NCI-H526 treated with DMSO at 0.1 percent for 48 hours (cell line): Measurements from ENCODE around the gene SLFN14.
"Not testable (repeated sequence)": the region's sequence is repeated elsewhere in the genome, so short reads cannot be mapped to it uniquely, and the experiment has no call there.

Experiments used
- DNase-seq: peaks from one replicate; lab custom pipeline; 2025; lab: John Stamatoyannopoulos, UW

Gene SLFN14

DNA sequence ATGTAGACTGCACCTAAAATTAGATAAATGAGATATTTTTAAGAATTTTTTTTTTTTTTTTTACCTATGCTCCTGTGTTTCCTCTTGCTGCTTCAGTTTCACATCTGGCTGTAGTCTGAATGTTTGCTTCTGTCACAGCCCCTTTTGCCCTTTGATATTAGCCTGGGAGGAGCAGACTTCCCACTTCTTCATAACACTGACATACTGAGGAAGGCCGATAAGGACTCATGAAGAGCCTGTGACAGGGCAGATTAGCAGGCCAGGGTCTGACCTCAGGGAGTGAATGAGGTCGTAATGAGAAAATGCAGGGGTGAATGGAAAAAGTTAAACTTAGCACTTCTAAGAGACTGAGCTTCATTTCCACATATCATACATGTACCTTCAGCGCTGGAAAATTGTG lies at the start of gene SLFN14:
Gene SLFN14, minus strand, starts transcription at position 117 of the 400 bp plus-strand sequence. CDS start 2,757 bp downstream, outside the sequence.
- DNase-seq: no peak

DNA sequence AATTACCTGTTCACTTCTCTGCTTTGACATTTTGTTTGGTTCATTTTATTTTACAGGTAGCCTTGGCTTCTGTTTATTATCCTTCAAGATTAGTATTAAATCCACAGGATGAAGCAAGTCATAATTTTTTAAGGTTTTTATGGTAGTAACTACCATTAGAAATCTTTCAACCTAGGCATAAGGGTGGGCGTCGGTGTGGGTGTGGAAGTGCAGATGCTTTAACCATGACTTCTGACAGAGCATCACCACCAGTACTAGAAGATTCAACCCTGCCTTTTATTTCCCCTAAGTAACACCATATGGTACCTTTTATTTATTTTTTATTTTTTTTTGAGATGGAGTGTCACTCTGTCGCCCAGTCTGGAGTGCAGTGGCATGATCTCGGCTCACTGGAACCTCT lies 49.2 kb upstream of the SLFN14 start:
- DNase-seq: no peak

DNA sequence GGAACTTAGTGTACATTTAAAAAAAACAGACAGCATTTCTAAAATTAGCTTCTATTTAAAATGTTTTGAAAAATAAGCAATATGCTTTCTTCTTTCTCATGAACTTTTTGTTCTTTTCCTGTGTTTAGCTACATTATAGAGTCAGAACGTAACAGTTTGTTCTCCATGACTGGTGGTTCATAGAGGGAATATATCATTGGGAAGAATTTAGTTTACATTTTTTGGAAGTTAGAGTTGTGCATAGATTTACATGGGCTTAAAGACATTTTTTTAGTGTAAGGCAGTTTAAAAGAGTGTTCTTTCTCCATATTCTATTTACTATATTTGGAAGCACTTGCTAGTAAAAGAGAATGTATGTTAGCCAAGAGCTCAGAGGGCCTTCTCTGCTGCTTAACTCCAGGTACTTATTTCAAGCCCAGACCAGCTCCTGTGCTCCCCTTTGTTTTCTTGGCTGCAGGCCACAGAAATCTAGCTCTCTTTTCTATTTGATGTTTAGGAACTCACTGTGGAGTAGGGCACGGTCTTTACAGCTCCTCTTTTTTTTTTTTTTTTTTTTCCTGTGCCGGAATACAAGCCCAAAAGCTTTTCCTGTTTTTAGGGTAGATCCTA lies 46.7 kb upstream of the SLFN14 start:
- no peak for DNase-seq

DNA sequence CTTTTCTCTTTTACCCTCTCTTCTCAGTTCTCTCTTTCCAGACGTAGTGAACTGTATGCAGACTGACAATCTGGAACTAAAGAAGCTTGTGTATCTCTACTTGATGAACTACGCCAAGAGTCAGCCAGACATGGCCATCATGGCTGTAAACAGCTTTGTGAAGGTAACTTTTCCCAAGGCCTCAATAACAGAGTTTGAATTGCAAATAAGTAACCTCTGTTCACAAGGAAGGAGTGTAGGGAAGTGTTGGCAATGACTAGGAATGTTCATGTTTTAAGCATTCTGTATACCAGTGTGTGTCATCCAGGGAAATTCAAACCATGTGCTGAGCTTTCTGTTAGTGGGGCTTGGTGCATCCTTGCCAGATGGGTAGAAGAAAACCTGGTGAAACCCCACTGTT lies 45.1 kb upstream of the SLFN14 start:
- peak; percentile 9 for DNase-seq

GRCh38 chr17:35603674-35604073 lies 43.1 kb upstream of the SLFN14 start:
- no peak for DNase-seq

DNA sequence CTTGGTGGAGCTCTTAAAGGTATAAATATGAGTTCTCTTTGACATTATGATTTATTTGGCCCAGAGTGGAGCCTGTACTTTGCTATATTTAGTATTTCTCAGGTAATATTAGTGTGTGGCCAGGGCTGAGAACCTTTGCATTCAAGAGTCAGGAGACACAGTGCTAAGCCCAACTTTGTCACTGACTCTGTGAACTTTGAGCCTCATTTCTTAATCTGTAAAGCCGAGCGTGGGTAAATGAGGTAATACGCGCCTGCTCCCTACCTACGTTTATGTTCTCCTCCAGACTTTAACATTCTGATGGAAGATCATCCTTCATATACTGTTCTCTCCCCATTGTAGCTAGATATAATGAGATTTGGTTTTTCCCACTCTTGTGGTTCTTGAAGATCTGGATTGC lies 37.0 kb upstream of the SLFN14 start:
- DNase-seq: no peak

GRCh38 chr17:35596530-35597233 lies 36.1 kb upstream of the SLFN14 start:
- DNase-seq: no peak

GRCh38 chr17:35596072-35596471 lies 35.5 kb upstream of the SLFN14 start:
- DNase-seq: no peak

DNA sequence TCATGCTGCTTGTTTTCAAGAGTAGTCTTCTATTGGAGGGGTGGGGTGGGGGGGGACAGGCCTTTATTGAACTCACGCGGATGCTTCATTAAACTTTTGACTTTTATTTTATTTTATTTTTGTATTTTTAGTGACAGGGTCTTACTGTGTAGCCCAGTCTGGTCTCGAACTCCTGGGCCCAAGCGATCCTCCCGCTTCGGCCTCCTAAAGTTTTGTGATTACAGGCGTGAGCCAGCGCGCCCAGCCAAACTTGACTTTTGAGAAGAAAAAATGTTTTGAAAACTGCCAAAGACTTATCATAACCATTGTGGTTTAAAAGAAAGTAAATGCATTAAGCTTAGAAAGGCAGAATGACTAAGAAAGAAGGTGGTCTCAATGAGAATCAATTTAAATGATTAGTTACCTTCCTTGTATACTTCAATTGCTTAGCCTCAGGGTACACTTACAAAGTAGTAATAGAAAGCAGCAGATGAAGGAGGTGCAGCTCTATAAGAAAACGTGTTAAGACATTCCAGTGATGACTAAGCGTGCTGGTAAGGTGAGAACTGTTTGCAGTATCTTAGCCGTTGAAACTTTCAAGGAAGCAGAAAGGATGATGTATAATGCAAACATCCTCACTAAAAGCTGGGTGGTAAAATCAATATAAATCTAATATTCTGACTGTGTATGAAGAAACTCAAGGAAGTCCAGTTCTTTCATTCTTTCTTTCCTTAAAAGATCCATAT lies 27.7 kb upstream of the SLFN14 start:
- no peak for DNase-seq

- peak; percentile 90 for DNase-seq
Measured at GRCh38 chr17:35587074-35587961, 26.7 kb upstream of the SLFN14 start, which contains the start of gene AP2B1. AP2B1 (plus strand) TSS chr17:35587322; CDS start chr17:35594031, 6,709 bp downstream.

DNA sequence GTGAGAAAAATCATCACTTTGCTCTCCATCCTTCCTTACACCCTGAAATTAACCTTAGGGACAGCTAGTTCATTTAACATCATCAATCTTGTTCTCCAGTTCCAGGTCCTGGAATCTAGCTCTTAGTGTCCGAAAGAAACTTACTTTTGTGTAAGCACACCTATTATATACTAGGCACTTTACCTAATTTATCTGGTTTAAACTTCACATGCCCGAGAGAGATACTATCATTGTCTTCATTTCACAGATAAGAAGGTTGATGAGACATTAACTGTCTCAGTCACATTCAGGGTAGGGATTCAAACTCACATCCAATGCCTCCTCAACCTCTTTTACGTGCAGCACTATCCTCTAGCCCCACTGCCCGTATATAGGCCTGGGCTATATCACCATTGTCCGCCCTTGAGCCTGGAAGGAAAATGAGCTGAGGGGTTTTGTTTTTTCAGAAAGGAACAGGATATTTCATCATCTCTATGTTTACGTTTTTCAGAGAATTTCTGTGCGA lies 26.0 kb upstream of the SLFN14 start:
- no peak for DNase-seq

GRCh38 chr17:35584061-35584460 lies 23.4 kb upstream of the SLFN14 start:
- no peak for DNase-seq

GRCh38 chr17:35578929-35579432 lies 18.4 kb upstream of the SLFN14 start:
- peak; percentile 44 for DNase-seq

GRCh38 chr17:35578197-35578928 lies 17.7 kb upstream of the SLFN14 start, which contains the start of gene PEX12:
PEX12 (minus strand) TSS chr17:35578571; CDS start chr17:35578021, 550 bp downstream.
- peak; percentile 86 for DNase-seq

DNA sequence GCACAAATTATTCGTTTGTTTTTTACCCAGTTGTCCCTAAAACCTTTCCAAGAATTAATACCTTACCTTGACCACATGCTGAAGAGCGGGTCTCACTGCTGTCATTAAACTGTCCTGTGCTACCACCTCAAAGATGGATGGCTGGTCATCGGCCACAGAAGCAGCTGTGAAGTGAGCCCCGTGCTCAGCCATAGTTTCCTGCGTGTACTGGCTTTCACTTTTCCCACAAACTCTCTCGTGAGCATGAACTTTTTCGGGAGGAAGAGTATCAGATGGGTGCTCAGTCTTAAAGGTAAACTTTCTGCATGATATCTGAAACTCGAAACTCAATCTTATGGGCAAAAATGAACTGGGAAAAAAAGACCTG lies 17.2 kb upstream of the SLFN14 start:
- no peak for DNase-seq

DNA sequence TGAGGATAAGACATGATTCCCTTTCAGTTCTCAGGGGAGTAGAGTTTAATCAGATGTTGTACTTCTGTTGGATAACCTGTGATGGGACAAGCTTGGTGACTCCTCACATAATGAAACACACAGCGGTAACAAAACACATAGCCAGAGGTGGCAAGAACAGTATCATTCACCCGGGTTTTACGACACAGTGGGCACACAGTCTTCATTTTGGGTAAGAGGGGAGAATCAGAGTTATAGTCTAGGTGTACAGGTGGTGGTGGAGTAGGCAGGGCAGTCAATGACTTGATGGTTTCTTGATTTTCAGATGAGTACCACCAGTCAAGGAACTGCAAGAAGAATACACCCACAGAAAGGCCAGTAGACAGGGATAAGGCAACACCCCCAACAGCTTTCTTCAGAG lies 15.1 kb upstream of the SLFN14 start:
- DNase-seq: no peak

DNA sequence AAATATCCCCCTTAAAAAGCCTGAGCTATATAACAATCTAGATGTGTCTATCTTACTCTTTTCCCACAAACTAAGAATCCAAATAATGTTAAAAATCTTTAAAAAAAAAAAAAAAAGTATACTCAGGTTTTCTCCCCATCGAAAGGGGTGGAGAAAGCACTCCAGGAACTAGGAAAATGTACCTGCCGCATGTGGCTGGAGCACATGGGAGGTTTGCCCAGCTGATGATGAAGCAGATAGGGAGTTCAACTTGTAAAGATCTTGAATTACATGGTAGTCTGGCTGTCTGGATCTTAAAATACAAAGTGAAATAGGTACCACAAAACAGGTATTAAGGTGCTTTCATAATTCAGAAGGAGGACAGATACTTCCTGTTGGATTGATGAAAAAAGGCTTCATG lies 8.8 kb upstream of the SLFN14 start:
- no peak for DNase-seq

GRCh38 chr17:35568561-35568960 lies 7.9 kb upstream of the SLFN14 start:
- no peak for DNase-seq

GRCh38 chr17:35566968-35567367 lies 6.3 kb upstream of the SLFN14 start:
- no peak for DNase-seq

DNA sequence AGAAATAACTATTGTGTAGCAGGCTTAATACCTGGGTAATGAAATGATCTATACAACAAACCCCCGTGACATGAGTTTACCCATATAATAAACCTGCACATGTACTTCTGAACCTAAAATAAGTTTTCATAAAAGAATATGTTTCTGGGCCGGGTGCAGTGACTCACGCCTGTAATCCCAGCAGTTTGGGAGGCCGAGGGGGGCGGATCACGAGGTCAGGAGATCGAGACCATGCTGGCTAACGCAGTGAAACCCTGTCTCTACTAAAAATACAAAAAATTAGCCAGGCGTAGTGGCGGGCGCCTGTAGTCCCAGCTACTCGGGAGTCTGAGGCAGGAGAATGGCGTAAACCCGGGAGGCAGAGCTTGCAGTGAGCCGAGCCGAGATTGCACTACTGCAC lies 2.6 kb upstream of the SLFN14 start:
- not testable (repeated sequence) for DNase-seq
